HK-2 (cell line): ENCODE measurements around the gene TM9SF3.

Source experiments
- DNase-seq: peaks from one replicate; pipeline ENCODE4 v3.0.0-alpha.2; 2018; ENCODE audit not compliant: unreplicated experiment

Gene TM9SF3

DNA sequence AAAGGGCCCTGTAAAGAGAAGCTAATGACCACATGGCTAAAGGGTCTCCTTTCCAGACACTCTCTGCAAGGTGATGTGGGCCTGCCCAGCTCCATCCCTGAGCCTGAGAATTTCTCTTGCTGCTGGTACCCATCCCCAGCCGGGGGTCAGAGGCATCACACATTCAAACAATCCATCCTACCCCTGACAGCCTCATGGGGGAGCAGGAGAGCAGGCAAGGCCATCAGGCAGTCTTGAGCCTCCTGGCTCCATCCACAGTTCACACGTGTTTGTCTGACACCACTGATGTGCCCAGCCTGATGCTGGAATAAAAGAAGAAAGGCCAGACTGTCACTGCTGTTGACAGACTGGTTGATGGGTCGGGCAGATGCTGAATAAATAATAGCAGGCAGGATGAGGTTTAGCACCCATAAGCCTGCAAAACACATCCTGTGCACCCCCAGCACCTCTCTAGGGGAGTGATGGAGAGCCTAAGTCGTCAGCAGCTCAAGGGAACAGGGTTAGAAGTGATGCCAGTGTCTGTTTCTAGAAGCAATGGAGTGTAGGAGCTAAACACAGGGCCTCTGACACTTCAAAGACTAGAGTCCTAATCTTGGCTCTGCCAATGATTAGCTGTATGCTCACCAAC, 116.6 kb downstream of the TM9SF3 start:
- DNase-seq: peak; percentile 38

DNA sequence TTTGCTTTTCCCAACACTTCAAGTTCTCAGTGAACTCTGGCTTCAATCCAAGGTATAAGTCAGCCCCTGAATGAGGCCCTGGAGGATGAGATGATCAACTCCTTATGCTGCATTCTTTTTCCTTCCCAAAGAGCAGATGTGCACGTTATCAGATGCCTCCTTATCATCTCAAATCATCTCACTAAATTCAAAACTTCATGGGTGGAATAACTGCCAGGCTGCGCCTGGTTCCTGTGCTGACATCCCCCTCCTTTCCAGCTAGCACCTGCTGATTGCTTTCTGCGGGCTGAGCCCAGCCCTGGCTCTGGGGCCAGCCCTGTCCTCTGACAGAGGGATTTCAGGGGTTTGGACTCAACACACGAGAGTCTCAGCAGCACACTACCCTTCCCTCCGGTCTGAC, 118.0 kb downstream of the TM9SF3 start:
- DNase-seq: no peak
